ENCODE measurements around the gene ATP8B1. TPM values are rescaled to one million over a fixed set of nuclear protein-coding genes. Genes with fewer than 3 reads are reported as not detected.

ATP8B1 gene
- polyA plus RNA-seq, 3 donors = 0.02 to 0.11 (median 0.03) TPM

DNA sequence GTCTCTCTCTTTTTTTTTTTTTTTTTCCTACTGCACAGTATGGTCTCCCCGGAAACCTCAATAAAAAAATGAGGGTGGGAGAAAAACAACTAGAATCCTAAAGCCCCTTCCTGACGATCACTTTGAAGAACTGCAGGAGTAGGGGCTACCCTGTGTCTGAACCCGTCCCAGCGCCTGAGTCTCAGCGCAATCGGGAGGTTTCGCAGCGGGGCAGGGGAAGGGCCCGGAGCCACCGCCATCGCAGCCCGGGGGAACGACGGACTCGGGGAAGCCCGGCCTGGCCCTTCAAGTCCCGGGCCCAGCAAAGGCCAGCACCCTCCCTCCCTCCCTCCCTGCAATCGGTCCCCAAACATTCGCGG, 181.9 kb downstream of the ATP8B1 start:
- peaks cover 30 to 32% of the 10 kb centered on the region in 2 donors for H3K4me1 ChIP-seq (ENCODE audit: control insufficient read depth in 1 of 2, insufficient read depth in 2 of 2, low read length in 2 of 2)
- peak overlapping the region; percentile 82 for H2AFZ ChIP-seq (ENCODE audit: insufficient read depth, low read depth, low read length, poor library complexity, severe bottlenecking)
- no peaks in the 10 kb centered on the region for H3K9me3 ChIP-seq (replicated peaks in 1 of 2; ENCODE audit: control insufficient read depth in 1 of 2, insufficient read depth in 1 of 2, low read length in 2 of 2)
- Mint-ChIP-seq H3K27me3 (ENCODE audit: low read depth in 3 of 3) (peaks cover 0 to 2% (median 0%) of the 10 kb centered on the region in 3 donors), H3K4me1 (peaks cover 28% of the 10 kb centered on the region), H3K27ac (peak overlapping the region; percentile 97 to 100 (median 99)), H3K9me3 (no peaks in the 10 kb centered on the region), H3K4me3 (peak overlapping the region; percentile 98 to 99), H3K36me3 (peaks cover 12 to 21% of the 10 kb centered on the region in 2 donors)
- peaks cover 15% of the 10 kb centered on the region for H4K20me1 ChIP-seq (ENCODE audit: insufficient read depth, low read length)
- peak overlapping the region; percentile 82 for H3K4me2 ChIP-seq (replicated peaks; ENCODE audit: extremely low read depth, low read length, poor library complexity, severe bottlenecking)
- H3K9ac ChIP-seq (ENCODE audit: insufficient read depth, low read length, poor library complexity, severe bottlenecking) = peak overlapping the region; percentile 89
- peaks cover 46% of the 10 kb centered on the region for H3K79me2 ChIP-seq (ENCODE audit: insufficient read depth, low read length)
- intact Hi-C loops (cut with micrococcal nuclease) = loop anchor here in 1 of 2 donors (10.0 kb wide), 1 partner anchor 986 kb away; the partner anchor contains the start of gene TXNL1
- H3K36me3 ChIP-seq (replicated peaks in 1 of 2; ENCODE audit: control insufficient read depth in 1 of 2, insufficient read depth in 2 of 2, low read length in 2 of 2) = peaks cover 7 to 10% of the 10 kb centered on the region in 2 donors
- H3K27ac ChIP-seq (ENCODE audit: low read depth in 1 of 2, low read length in 2 of 2) = peak overlapping the region; percentile 89 to 96
- peak in 1 of 3 donors; percentile 16 for DNase-seq
- 0% methylated on average over 12 of the region's 20 CpGs for WGBS (ENCODE audit: insufficient coverage)
- H3K4me3 ChIP-seq (replicated peaks in 1 of 3; ENCODE audit: low read depth in 2 of 3, low read length in 3 of 3) = peak overlapping the region; percentile 65 to 92 (median 70)
- TF ChIP-seq, protein P1, sequence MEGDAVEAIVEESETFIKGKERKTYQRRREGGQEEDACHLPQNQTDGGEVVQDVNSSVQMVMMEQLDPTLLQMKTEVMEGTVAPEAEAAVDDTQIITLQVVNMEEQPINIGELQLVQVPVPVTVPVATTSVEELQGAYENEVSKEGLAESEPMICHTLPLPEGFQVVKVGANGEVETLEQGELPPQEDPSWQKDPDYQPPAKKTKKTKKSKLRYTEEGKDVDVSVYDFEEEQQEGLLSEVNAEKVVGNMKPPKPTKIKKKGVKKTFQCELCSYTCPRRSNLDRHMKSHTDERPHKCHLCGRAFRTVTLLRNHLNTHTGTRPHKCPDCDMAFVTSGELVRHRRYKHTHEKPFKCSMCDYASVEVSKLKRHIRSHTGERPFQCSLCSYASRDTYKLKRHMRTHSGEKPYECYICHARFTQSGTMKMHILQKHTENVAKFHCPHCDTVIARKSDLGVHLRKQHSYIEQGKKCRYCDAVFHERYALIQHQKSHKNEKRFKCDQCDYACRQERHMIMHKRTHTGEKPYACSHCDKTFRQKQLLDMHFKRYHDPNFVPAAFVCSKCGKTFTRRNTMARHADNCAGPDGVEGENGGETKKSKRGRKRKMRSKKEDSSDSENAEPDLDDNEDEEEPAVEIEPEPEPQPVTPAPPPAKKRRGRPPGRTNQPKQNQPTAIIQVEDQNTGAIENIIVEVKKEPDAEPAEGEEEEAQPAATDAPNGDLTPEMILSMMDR (IDR thresholded peaks at IDR 0.05) = no peak
- H3K27me3 ChIP-seq (ENCODE audit: control insufficient read depth in 2 of 2, insufficient read depth in 2 of 2, low read length in 2 of 2) = no peaks in the 10 kb centered on the region

DNA sequence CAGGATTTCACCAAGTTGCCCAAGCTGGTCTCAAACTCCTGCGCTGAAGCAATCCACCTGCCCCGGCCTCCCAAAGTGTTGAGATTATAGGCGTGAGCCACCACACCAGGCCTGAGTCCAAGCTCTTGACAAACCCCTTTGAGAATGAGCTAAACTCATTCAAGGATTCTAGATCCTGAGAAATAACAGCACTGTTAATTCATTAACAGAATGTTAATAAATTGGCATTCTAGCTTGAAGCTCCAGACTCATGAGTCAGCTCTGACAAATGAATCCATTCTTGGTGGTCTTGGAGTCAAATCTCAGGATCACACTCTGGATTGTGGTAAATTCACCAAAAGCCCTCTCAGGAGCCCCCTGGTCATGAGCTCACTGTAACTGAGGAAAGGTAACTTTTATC, 183.2 kb downstream of the ATP8B1 start:
- no peak for DNase-seq

More for the DNA sequence above, 183.2 kb downstream of the ATP8B1 start:
- Histone ChIP-seq H3K36me3 (replicated peaks in 1 of 2; ENCODE audit: control insufficient read depth in 1 of 2, insufficient read depth in 2 of 2, low read length in 2 of 2) (peaks cover 16 to 22% of the 10 kb centered on the region in 2 donors), H3K79me2 (ENCODE audit: insufficient read depth, low read length) (peaks cover 54% of the 10 kb centered on the region), H3K27ac (ENCODE audit: low read depth in 1 of 2, low read length in 2 of 2) (peak overlapping the region; percentile 23 to 96), H3K4me2 (replicated peaks; ENCODE audit: extremely low read depth, low read length, poor library complexity, severe bottlenecking) (peak overlapping the region; percentile 82), H3K9ac (ENCODE audit: insufficient read depth, low read length, poor library complexity, severe bottlenecking) (no peak overlapping the region), H2AFZ (ENCODE audit: insufficient read depth, low read depth, low read length, poor library complexity, severe bottlenecking) (no peak overlapping the region), H4K20me1 (ENCODE audit: insufficient read depth, low read length) (peaks cover 22% of the 10 kb centered on the region), H3K9me3 (replicated peaks in 1 of 2; ENCODE audit: control insufficient read depth in 1 of 2, insufficient read depth in 1 of 2, low read length in 2 of 2) (no peaks in the 10 kb centered on the region), H3K4me1 (ENCODE audit: control insufficient read depth in 1 of 2, insufficient read depth in 2 of 2, low read length in 2 of 2) (peaks cover 30 to 32% of the 10 kb centered on the region in 2 donors), H3K4me3 (replicated peaks in 1 of 3; ENCODE audit: low read depth in 2 of 3, low read length in 3 of 3) (peak overlapping the region in 1 of 3 experiments; percentile 92), H3K27me3 (ENCODE audit: control insufficient read depth in 2 of 2, insufficient read depth in 2 of 2, low read length in 2 of 2) (no peaks in the 10 kb centered on the region)
- intact Hi-C loops (cut with micrococcal nuclease) = loop anchor here in 1 of 2 donors (10.0 kb wide), 1 partner anchor 985 kb away; the partner anchor contains the start of gene TXNL1
- Mint-ChIP-seq H3K36me3 (peaks cover 18 to 35% of the 10 kb centered on the region in 2 donors), H3K4me3 (no peak overlapping the region), H3K4me1 (peaks cover 28% of the 10 kb centered on the region), H3K9me3 (no peaks in the 10 kb centered on the region), H3K27me3 (ENCODE audit: low read depth in 3 of 3) (peaks cover 0 to 3% (median 0%) of the 10 kb centered on the region in 3 donors), H3K27ac (peak overlapping the region; percentile 79 to 99 (median 85))
- WGBS (ENCODE audit: insufficient coverage) = 83% methylated on average over 3 of the region's 3 CpGs
- TF ChIP-seq, protein P1 (IDR thresholded peaks at IDR 0.05) = no peak

Measured in CD14-positive monocyte (primary cell).